ENCODE results near the gene GDI2. TPM values are rescaled to one million over a fixed set of nuclear protein-coding genes. Genes with fewer than 3 reads are reported as not detected.

The GDI2 gene
- total and polyA plus RNA-seq, 4 donors, result 103 to 190 (median 155) TPM

DNA sequence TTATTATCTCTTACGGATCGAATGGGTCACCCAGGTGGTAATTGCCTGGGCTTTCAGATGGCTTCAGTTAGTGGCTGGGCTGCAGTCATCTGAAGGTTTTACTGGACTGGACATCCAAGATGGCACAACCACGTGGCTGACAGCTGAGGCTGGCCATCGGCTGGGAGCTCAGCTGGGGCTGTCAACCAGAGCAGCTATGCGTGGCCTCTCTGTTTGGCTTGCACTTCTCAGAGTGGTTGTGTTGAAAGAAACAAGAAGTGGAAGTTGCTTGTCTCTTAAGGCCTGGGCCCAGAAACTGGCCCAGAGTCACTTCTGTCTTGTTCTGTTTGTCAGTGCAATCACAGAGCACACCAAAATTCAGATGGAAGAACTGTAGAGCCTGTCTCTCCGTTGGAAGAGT lies 5.7 kb upstream of the GDI2 start:
- Histone ChIP-seq H3K27me3 (ENCODE audit: control insufficient read depth in 4 of 4, insufficient read depth in 4 of 4, low read length in 3 of 4) (no peaks in the 10 kb centered on the region), H3K9me3 (ENCODE audit: control insufficient read depth in 4 of 4, low read length in 3 of 4) (no peaks in the 10 kb centered on the region), H3K9ac (ENCODE audit: low read depth in 1 of 2, low read length in 2 of 2) (no peak overlapping the region), H3K27ac (ENCODE audit: low read depth in 1 of 2, low read length in 2 of 2) (no peak overlapping the region), H3K4me1 (ENCODE audit: control insufficient read depth in 4 of 4, insufficient read depth in 4 of 4, low read length in 3 of 4) (peaks cover 0 to 6% (median 3%) of the 10 kb centered on the region in 4 donors), H3K4me3 (ENCODE audit: low read depth in 1 of 3, low read length in 3 of 3) (no peak overlapping the region), H3K36me3 (ENCODE audit: control insufficient read depth in 4 of 4, insufficient read depth in 3 of 4, low read depth in 1 of 4, low read length in 3 of 4) (no peaks in the 10 kb centered on the region)
- WGBS, result 90% methylated on average over 6 of the region's 6 CpGs
- DNase-seq (ENCODE audit: low spot score), result no peak
- no peak for TF ChIP-seq YY1 (IDR thresholded peaks at IDR 0.05)
- TF ChIP-seq, protein P1, sequence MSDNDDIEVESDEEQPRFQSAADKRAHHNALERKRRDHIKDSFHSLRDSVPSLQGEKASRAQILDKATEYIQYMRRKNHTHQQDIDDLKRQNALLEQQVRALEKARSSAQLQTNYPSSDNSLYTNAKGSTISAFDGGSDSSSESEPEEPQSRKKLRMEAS (IDR thresholded peaks at IDR 0.05), result no peak
- no peak for TF ChIP-seq SP1 (IDR thresholded peaks at IDR 0.05)
- no peak for TF ChIP-seq RAD21 (IDR thresholded peaks at IDR 0.05)
- no peak for TF ChIP-seq REST (IDR thresholded peaks at IDR 0.05)
- TF ChIP-seq, protein P2, sequence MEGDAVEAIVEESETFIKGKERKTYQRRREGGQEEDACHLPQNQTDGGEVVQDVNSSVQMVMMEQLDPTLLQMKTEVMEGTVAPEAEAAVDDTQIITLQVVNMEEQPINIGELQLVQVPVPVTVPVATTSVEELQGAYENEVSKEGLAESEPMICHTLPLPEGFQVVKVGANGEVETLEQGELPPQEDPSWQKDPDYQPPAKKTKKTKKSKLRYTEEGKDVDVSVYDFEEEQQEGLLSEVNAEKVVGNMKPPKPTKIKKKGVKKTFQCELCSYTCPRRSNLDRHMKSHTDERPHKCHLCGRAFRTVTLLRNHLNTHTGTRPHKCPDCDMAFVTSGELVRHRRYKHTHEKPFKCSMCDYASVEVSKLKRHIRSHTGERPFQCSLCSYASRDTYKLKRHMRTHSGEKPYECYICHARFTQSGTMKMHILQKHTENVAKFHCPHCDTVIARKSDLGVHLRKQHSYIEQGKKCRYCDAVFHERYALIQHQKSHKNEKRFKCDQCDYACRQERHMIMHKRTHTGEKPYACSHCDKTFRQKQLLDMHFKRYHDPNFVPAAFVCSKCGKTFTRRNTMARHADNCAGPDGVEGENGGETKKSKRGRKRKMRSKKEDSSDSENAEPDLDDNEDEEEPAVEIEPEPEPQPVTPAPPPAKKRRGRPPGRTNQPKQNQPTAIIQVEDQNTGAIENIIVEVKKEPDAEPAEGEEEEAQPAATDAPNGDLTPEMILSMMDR (IDR thresholded peaks at IDR 0.05; ENCODE audit: low read depth, low read length, missing input control), result no peak
- TF ChIP-seq, protein P3, sequence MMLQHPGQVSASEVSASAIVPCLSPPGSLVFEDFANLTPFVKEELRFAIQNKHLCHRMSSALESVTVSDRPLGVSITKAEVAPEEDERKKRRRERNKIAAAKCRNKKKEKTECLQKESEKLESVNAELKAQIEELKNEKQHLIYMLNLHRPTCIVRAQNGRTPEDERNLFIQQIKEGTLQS (IDR thresholded peaks at IDR 0.05), result no peak
- TF ChIP-seq JUND (IDR thresholded peaks at IDR 0.05), result no peak
- no peak for TF ChIP-seq GABPA (IDR thresholded peaks at IDR 0.05 in 1 of 2, conservative IDR thresholded peaks at IDR 0.05 in 1 of 2)
- no peak for TF ChIP-seq FOXA1 (IDR thresholded peaks at IDR 0.05)
- TF ChIP-seq, protein P4, sequence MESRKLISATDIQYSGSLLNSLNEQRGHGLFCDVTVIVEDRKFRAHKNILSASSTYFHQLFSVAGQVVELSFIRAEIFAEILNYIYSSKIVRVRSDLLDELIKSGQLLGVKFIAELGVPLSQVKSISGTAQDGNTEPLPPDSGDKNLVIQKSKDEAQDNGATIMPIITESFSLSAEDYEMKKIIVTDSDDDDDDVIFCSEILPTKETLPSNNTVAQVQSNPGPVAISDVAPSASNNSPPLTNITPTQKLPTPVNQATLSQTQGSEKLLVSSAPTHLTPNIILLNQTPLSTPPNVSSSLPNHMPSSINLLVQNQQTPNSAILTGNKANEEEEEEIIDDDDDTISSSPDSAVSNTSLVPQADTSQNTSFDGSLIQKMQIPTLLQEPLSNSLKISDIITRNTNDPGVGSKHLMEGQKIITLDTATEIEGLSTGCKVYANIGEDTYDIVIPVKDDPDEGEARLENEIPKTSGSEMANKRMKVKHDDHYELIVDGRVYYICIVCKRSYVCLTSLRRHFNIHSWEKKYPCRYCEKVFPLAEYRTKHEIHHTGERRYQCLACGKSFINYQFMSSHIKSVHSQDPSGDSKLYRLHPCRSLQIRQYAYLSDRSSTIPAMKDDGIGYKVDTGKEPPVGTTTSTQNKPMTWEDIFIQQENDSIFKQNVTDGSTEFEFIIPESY (IDR thresholded peaks at IDR 0.05), result no peak
- no peak for TF ChIP-seq FOXA2 (IDR thresholded peaks at IDR 0.05)
- TF ChIP-seq HNF4A (conservative IDR thresholded peaks at IDR 0.05), result no peak
- TF ChIP-seq TAF1 (conservative IDR thresholded peaks at IDR 0.05), result no peak
- no peak for TF ChIP-seq EGR1 (IDR thresholded peaks at IDR 0.05; ENCODE audit: low read depth in 2 of 2)
- TF ChIP-seq RXRA (IDR thresholded peaks at IDR 0.05), result no peak
- TF ChIP-seq NR2F2 (IDR thresholded peaks at IDR 0.05), result no peak
- TF ChIP-seq HNF4G (IDR thresholded peaks at IDR 0.05), result no peak
